HG02642 (cell line): Measurements from ENCODE around the gene PPIP5K2.
"Not testable (repeated sequence)": the region's sequence is repeated elsewhere in the genome, so short reads cannot be mapped to it uniquely, and the experiment has no call there.

Experiments used
- ATAC-seq: cut with Tn5 transposase; IDR thresholded peaks from one replicate; pipeline ENCODE4 v1.9.1; 2021; ENCODE audit warnings: mild to moderate bottlenecking; ENCODE audit not compliant: unreplicated experiment, poor library complexity

The PPIP5K2 gene

DNA sequence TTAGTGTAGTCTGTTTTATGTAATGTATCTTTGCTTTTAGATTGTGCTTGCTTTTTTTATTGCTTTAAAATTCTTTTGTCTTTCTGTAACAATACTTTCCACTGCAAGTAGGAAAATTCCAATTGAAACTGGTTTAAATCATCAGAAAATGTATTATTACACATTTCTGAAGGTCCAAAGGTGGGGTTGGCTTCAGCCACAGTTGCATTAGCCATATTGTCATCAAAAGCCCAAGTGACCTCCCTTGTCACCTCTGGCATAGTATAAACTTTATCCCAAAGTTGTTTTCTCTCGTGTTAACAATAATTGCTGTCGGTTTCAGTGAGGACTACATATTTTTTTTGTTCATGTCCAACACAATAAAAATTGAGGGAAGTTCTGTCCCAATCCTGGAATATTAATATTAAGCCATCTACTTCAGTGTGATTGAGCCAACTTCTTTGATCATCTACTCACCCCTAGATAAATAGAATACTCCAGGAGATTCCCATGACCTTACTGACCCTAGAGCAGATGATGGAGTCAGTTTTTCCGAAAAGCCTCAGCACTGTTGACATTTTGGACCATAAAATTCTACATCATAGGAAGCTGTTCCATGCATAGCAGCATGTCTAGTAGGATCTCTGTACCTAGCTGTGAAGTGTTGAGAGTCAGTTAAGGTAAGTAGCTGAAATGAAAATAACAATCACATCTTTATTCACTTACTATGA lies 86.0 kb downstream of the PPIP5K2 start:
- no peak for ATAC-seq

DNA sequence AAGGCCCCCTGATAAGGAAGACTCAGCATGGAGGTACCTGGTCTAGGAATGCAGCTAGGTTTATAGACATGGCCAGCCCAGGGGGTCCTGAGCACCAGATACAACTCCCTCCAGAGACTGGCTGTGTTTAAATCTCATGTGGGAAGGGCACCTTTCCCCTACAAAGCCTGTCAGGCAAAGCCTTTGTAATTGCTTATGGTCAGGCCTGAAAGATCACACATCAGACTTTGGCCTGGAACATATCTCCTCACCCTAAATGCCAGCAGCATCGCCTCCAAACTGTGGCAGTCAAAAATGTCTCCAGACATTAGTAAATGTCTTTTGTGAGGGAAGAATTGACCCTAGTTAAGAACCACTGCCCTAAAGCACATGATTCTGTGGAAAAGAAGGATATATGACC lies 86.9 kb downstream of the PPIP5K2 start:
- ATAC-seq: no peak

DNA sequence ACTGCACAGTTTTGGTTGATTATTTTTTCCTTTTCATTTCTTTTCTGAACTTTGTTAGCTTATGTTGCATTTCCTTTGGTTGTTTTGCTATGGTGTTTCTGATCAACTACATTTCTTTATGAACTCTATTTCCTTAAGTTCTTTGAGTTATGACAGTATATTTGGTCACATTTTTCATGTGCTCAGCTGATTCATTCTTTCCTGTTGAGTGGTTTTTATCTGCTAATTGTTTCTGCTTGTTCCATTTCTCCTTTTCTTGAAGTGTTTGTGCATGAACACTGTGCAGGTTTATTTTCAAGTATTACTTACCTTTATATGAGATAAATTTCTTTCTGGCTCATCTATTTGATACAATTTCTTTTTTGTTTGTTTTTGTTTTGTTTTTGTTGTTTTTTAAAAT lies 87.6 kb downstream of the PPIP5K2 start:
- no peak for ATAC-seq

DNA sequence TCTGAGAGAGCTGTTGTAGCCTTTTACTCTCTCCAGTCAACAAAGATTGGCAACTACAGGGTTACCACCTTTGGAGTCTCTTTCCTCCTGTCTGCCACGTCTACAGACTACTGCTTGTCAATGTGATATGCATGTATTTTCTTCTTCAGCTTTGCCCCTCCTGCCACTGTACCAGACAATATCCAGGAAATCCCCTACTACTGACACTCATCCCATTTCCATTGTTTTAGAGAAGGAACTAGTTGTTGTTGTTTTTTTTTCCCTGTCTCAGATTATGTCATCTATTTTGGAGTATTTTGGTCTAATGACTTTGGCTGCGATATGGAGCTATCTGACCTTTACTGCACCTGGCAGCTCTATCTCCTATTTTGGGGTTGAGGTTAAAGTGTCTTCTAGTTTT lies 88.4 kb downstream of the PPIP5K2 start:
- no peak for ATAC-seq

DNA sequence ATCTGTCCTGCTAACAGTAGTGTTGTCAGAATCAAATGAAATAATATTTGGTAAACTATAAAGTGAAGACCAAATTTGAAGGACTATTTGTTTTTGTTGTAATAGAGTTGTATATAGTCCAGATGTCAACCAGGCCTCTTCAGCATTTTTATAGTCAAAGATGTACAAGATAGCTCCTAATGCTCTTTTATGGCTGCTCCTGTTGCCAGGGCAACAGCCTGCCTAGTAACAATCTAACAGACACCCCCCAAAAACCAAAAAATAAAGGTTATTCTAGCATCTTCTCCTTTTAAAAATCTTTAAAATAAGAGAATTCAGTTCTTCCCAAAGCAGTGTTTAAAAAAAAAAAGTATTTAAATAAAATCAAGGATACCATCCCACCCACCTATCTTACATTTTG lies 89.0 kb downstream of the PPIP5K2 start:
- ATAC-seq: no peak

DNA sequence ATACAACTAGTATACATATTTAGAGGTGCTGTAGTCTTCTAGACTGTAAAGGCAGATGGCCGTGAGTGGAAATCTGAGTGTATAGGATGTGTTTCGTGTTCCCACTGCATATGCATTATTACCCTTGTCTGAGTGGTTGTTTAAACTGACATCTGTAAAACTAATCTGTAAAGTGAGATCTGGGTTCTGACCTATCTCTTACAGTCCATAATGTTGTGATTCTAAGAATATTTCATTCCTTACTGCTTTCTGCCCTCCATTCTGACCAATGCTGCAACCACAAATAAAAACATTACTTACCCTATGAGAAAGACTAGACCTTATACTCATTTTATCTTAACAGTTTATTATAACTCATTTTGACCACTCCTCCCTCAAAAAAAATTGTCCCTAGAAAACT lies 90.9 kb downstream of the PPIP5K2 start:
- no peak for ATAC-seq

DNA sequence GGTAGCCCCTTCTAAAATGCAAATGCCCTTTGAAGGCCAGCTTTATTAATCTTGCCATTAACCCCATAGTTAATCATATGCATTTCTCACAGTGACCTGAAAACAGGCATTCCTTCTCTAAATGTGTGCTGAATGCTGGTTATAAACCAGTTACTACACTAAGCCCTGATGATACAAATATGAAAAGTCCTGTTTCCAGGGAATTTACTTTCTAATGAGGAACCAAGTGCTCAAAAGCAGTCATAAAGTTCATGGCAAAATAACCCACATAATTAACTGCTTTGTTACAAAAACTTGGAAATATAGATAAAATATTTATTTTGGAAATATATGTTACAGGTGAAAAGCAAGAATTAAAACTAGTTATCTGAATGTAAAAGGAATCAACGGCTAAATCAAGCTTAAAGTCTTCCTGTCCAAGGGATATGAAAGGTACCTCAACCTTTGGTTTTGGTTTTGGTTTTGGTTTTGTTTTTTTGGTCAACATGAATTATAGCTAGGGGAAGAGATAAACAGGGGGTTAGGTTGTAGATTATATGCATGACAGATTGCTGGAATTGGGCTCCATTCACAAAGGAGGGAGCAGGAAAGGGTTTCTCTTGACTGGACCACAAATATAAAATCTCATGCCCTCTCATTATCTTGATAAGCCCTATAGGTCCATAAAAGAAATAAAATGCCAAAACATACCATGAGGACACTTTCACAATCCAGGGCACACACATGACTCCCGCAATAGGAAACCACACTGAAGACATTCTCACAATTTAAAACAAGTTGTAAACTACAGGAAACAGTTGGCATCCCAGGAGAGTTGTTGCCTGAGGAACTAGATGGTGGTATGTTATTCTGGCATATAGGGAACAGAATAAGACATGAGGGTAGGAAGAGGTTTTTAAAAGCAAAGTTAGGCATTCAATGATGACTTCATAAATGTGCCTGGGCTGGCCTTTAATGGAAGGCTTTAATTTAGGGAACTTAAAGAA lies 91.8 kb downstream of the PPIP5K2 start:
- peak; percentile 86 for ATAC-seq

DNA sequence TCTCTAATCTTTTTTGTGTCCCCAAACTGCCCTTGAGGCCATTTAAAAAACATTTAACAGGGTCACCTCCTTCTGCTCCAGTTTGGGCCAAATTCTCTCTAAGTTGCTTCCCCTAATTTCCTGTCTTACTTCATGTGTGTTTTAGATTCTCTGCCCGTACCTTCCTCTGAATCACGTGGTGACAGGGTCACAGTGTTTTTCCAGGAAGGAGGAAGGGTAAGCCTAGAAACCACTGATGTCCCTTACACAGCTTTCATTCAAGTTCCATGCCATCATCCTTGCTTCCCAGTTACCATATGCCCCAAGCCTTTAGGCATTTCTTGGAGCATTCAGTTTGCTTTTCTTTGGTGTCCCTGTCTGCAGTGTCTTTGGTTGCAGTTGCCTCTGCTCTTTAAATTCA lies 96.0 kb downstream of the PPIP5K2 start:
- ATAC-seq: no peak

DNA sequence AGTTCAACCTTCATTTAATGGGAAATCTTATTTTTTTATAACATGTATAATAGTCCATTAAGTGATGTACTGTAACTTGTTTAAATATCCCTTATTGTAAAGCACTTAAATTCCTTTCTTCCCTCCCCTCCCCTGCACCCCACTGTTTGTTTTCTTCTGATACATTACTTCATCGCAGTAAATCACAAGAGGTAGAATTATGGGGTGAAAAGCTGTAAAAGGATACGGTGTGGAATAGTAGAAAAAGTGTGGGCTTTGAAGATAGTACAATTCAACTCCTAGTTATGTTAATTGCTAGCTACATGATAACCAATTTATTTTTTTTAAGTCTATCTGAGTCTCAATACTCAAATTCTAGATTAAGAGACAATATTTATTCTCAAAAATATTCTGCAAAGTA lies 96.6 kb downstream of the PPIP5K2 start:
- no peak for ATAC-seq

DNA sequence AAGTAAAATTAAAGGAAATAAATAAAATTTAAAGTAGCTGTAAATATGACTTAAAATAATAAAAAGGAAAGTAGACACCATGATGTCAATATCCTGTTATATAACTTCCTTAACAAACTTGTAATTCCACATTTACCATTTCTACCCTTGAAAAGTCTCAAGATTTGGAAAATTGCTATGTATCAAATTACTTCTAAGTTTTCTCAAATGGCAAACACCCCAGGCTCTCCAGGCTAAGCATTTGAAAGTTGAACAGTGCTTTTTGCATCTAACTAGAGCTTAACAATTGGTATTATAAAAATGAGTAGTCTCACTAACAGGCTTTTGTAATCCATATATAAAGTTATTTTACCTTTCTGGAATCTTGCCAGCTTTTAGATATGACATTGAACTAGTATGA lies 97.0 kb downstream of the PPIP5K2 start:
- no peak for ATAC-seq

DNA sequence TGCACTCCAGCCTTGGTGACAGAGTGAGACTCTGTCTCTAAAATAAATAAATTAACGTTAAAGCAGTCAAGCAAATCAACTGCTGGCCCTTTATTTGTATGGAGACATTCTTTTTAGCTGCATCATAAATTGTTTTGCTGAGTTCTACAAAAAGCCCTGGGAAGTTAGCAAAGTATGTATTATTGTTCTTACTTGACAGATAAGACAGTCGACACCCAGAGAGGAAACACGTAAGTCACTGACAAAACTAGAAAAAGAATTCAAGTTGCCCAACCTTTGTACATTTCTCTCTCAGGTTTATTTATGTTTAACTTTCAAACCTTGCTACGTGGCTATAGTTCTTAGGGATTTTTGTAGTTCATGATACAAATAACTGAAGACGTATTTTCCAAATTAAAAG lies 98.1 kb downstream of the PPIP5K2 start:
- ATAC-seq: no peak

DNA sequence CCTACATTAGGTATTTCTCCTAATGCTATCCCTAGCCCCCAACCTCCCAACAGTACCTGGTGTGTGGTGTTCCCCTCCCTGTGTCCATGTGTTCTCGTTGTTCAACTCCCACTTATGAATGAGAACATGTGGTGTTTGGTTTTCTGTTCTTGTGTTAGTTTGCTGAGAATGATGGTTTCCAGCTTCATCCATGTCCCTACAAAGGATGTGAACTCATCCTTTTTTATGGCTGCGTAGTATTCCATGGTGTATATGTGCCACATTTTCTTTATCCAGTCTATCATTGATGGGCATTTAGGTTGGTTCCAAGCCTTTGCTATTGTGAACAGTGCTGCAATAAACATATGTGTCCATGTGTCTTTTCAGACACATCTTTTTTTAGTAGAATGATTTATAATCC lies 99.0 kb downstream of the PPIP5K2 start:
- ATAC-seq: not testable (repeated sequence)

DNA sequence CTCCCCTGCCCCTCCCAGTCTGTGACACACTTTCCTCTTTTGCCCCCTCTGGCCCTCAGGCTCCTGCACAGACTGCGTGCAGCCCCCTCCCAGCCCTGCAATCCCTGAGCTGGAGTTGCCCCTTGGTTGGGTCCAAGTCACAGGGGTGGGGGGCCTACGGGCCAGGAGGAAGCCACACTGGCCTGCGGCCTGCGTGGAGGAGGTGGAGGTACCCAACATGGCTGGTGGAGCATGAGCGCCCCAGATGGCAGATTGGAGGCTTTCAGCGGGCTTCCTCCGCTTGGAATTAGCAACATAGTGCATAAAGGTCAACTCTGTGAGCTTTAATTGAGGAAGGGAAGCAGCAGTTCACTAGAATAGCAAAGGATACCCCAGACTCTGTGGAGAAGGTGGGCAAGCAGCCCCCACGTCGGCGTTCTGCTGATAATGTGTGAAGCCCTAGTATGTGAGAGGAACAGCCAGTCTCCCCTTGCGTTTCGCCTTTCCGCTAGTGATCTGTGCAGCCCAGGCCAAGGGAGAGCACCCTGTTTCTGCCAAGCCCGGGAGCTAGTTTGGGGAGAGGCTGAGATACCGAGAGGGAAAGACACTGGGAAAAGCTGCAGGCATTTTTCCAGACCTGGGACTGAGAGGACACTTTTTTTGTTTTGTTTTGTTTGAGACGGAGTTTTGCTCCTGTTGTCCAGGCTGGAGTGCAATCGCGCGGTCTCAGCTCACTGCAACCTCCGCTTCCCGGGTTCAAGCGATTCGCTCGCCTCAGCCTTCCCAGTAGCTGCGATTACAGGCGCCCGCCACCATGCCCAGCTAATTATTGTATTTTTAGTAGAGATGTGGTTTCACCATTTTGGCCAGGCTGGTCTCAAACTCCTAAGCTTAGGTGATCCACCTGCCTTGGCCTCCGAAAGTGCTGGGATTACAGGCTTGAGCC lies 103.2 kb downstream of the PPIP5K2 start:
- ATAC-seq: no peak

DNA sequence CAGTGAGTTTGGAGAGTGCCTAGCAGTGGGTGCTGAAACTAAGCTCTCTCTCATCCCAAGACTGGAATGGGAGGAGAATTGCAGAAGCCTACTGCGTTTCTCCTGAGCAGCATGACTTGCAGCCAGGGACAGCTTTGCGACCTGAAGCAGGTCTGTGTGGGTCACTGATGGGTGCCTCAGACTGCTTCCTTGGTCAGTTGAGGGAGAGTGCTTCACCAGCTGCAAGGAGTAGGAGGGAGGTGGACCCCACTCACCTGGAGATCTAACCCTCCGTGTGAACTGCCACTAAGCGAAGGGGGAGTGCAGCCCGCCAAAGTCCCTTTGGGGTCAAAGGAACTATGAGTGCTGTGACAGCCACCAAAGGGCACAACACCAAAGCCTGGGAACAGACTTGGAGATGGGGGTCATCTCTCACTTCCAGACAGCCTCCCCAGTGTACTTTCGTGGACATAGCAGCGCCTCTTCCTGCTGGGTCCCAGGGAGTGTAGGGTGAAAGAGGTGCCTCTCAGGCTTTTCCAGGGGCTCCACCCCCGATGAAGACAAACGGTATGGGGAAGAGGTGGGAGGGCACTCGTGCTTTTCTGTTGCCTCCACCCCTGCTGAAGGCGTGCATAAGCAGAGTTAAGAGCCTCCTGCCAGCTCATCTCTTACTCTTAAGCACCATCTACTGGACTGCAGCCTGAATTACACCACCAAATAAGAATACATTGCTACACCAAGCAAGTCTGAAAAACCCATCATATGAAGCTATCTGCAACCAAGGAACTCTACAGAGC lies 104.2 kb downstream of the PPIP5K2 start:
- ATAC-seq: peak; percentile 96

DNA sequence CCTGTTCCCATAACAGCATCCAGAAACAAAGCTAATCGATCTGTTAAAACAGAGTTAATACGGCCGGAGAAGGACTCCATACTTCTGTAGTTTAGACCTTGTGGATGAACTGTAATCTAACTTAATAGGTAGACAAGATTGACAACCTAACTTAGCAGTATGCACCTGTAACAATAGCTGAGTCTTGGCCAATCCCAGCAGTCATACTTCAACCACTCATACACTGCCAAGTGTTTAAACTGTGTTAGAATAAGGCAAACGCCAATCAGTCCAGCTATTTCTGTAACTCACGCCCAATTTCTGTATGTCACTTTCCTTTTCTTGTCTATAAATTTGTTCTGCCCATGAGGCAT lies 104.8 kb downstream of the PPIP5K2 start:
- no peak for ATAC-seq

DNA sequence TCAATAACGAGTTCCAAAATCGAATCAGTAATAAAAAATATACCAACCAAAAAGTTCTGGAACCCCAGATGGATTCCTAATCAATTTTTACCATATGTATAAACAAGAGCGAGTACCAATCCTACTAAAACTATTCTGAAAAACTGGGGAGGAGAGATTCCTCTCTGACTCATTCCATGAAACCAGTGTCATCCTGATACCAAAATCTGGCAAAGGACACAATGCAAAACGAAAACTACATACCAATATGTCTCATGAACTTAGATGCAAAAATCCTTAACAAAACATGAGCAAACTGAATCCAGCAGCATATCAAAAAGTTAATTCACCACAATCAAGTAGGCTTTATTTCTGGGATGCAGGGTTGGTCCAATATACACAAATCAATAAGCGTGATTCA lies 108.0 kb downstream of the PPIP5K2 start:
- ATAC-seq: no peak

DNA sequence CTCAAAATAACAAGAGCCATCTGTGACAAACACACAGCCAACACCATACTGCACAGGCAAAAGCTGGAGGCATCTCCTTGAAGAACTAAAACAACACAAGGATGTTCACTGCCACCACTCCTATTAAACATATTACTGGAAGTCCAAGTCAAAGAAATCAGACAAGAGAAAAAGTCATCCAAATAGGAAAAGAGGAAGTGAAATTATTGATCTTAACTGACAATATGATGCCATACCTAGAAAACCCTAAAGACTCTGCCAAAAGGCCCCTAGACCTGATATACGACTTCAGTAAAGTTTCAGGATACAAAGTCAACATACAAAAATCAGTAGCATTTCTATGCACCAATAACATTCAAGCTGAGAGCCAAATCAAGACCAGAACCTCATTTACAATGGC lies 108.5 kb downstream of the PPIP5K2 start:
- ATAC-seq: no peak

DNA sequence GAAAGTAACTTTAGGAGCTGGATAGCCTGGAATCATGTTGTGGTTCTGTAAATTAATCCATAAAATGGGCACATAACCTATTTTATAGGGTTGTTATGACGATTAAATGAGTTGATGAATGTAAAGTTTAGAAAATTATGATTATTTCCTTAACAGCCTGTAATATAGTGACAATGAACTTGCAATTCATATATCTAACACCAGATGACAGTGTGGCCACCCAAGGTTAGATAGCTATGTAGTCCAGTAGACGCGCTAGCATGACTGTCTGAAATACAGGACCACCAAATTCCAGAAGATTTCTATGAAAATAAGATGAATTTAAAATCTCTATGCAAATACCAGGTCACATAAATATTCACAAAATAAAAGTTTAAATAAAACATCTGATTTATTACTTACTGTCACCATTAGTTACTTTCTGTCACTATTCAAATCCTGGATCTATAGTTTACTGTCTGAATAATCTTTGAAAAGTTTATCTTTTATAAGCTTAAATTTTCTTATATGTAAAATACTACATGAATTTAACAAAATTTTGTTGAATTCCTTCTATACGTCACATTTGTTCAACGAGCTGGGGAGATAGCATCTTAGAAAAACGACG lies 112.4 kb downstream of the PPIP5K2 start:
- peak; percentile 81 for ATAC-seq

DNA sequence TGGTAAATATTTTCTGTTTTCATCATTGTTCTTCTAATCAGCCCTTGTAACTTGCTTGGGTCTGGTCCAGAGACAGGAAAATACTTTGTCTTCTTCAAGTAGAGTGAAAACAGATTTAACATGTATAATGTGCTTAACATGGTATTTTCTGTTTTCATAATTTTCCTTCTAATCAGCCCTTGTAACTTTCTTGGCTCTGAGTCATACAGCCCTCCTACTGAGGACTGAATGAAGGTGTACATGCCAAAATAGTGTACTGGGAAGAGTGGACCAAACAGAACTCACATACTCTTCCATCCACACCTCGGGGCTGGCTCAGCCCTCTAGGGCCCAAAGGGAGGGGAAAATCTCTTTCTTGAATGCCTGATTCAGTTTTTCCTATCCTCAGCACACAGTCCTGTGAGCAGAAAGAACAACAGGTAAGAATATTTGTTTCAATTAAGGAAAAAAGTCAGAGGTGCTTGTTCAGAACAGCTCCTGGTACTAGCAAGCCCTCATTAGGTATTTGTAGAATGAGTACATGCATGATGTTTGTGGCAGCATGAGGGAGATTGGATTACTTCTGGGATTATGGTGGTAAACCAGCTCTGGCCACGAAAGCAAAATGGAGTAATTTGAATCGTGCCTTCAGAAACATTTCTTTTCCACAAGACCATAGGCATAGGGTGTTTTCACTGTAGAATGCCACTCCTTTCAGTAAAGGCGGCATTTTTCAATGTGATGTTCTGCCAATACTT lies 114.3 kb downstream of the PPIP5K2 start:
- ATAC-seq: no peak
